ENCODE data around the gene SDHAF1.

Gene SDHAF1

DNA sequence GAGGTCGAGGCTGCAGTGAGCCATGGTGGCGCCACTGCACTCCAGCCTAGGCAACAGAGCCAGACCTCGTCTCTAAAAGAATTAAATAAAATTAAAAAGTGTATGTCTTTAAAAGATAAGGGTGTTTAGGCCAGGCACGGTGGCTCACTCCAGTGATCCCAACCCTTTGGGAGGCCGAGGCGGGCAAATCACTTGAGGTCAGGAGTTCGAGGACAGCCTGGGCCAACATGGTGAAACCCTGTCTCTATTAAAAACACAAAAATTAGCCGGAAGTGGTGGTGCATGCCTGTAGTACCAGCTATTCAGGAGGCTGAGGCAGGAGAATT, 7.5 kb upstream of the SDHAF1 start:
- DNase-seq = no peak

DNA sequence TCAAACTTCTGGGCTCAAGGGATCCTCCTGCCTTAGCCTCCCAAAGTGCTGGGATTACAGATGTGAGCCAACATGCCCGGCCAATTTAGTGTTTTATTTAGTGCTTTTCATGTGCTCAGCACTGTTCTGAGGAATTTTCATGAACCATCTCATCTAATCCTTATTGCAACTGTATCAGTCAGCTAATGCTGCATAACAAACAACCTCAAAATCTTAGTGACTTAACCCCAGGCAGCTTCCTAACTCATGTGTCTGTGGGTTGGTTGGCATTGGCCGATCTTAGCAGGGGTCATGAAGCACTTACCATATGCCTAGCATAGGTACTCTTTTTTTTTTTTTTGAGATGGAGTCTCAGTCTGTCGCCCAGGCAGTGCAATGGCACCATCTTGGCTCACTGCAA, 6.2 kb upstream of the SDHAF1 start:
- no peak for DNase-seq

DNA sequence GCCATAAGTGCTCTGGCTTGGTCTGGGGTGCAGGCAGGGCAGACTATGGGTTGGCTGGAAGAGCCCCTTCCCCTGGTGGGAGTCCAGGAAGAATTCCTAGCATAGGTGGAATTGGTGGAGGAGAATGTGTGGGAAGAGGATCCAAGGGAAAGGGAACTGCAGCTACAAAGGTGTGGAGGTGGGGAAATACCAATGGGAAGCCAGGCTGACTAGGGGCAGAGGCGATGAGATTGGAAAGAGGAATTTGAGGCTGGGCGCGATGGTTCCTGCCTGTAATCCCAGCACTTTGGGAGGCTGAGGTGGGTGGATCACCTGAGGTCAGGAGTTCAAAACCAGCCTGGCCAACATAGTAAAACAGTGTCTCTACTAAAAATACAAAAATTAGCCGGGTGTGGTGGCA, 4.8 kb upstream of the SDHAF1 start:
- DNase-seq = no peak

DNA sequence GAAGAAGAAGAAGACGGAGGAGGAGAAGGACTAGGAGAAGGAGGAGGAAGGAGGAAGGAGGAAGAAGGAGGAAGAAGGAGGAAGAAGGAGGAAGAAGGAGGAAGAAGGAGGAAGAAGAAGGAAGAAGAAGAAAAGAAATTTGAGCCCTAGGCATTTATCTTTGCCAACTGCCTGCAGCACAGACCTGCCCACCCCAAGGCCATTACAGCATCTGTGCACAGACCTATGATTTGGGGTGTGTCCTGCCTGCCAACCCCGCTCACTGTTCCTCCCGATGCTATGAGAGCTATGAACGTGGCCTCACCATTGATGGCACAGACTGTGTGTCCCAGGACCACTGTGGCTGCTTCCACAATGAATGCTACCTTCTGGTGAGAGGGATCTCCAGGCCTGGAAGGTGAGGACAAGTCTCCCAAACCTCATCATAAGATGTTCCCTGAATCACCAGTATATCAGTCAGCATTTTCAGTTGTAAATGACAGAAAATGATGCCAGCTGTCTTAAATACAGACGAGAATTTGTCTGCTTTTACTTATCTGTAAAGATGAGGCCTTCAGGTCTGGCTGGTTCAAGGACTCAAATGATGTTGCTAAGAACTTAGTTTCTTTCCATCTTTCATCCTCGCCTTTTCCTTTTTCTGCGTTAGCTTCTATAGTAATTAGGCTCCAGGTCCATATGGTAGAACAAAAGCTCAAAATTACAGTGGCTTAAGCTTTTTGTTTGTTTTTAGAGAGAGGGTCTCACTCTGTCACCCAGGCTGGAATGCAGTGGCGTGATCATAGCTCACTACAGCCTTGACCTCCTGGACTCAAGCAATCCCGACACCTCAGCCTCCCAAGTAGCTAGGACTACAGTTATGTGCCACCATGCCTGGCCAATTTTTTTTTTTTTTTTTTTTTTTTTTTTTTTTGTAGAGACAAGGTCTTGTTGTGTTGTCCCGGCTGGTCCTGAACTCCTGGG, 3.9 kb upstream of the SDHAF1 start:
- no peak for DNase-seq

DNA sequence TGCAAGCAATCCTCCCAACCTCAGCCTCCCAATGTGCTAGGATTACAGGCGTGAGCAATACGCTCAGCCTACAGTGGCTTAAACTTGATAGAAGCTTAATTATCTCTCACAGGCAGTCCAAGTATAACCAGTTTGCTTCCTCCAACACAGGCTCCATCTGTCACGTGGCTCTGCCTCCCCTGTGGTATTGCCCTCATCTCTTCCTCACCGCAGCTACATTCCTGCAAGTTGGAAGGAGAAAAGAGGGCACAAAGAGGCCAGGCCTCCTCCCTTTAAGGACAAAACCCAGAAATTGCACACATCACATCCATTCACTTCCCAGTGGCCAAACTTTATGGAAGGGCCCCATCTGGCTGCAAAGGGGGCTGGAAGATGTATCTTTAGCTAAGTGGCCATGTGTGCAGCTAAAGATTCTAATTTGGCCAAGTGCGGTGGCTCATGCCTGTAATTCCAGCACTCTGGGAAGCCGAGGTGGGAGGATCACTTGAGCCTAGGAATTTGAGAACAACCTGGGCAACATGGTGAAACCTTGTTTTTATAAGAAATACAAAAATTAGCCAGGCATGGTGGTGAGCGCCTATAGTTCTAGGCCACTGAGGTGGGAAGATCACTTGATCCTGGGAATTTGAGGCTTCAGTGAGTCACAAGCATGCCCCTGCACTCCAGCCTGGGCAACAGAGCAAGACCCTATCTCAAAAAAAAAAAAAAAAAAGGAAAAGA, 3.1 kb upstream of the SDHAF1 start:
- DNase-seq = no peak

DNA sequence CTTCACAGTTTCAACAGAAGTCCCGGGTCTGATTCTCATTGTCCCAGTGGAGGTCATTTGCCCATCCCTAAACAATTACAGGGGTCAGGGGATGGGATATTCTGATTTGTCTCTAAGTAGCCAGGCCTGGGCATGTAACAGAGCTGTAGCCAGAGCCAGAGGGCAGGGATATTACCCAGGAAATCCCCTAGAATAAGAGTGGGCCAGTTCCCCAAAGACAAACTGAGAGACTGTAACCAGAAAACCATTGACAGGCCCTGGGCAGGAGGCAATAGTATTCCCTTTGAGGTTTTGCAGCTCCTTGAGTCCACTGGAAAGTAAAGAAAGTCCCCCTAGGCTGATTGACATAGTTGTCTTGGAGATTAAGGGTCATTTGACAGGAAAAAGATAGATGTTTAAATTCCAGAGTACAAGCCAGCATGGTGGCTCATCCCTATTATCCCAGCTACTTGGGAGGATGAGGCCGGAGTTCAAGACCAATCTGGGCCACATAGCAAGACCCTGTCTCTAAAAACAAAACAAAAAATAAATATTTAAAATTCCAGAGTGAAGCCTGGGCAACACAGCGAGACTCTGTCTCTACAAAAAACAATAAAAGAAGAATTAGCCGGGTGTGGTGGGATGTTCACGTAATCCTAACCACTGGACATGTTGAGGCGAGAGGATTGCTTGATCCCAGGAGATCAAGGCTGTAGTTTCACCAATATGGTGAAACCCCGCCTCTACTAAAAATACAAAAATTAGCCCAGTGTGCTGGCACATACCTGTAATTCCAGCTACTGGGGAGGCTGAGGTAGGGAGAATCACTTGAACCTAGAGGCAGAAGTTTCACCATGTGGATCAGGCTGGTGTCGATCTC, 1.9 kb upstream of the SDHAF1 start:
- no peak for DNase-seq

DNA sequence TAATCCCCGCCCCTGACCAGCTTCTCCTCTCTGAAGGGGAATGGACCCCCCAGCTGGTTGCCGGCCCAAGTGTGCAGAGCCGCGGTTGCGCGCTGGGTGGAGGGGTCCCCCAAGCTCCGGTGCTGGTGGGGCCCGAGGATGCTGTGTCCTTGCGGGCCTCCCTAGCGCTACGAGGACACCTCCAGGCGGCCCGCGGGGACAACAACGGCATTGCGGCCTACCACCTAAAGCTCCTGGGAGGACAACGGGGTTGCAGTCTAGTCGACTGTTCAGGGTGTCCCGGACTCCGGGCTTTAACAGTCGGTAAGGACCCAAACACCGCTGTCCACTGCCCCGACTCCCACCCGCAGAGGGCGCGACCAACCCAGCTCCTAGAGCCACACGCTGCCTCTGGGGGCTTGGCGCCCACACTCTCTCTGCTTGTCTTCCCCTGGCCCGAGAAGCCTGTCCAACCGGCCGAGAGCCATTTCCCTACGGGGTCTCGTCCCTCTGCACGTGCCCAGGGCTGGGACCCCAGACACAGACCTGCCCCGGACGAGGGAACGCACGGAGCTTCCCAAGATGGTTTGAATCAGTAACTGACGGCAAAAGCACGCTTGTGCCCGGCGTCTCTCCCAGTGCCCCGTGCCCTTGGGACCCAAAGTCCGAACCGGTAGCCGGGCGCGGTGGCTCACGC, 927 bp upstream of the SDHAF1 start:
- DNase-seq = no peak

DNA sequence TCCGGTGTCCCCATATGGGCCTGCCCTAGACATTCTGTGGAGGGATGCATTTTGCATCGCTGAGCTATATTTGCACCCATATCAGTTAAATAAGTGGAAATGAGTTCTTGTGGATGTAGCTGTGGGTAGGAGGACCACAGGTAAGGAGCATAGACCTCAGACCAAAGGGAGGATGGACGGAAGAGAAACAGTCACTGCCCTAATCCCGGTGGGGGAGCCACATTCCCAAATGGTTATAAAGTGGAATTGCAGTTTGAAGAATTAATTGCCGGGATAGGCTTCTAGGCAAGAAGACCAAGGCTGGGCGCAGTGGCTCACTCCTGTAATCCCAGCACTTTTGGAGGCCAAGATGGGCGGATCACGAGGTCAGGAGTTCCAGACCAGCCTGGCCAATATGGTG, 1.8 kb downstream of the SDHAF1 start:
- no peak for DNase-seq

DNA sequence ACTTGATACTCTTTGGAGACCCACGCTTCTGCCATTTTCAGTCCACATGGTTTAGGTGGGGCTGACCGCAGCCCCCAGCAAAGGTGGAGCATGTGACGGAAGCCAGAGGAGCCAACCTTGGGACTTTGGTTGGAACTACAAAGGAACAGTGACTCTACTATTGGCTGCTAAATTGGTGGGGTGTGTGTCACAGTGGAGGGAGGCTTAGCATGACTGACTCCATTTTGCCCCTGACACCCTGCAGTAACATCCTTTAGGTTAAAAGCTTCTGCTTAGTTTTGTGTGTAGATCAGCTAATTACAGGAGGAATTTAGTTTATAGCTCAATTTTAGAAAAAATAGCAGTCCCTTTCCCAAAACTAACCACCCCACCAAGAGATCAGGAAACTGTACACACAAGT, 6.6 kb downstream of the SDHAF1 start:
- no peak for DNase-seq

DNA sequence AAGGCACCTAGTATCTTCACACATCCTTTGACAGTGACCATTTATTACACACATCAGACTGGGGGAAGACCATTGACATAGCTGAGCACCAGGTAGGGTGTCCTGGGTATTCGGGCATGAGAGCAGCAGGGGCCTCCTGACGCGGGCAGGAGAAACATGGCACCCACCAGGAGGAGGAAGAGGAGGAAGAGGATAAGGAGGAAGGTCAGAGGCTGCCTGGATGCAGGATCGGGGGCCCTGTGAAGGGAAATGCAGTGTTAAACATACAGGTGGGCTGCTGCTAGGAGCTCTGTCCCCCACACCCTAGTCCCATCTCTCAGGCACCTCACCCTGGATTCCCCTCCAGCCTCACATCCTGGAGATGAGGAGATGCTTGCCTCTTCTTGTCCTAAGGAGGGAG, 8.3 kb downstream of the SDHAF1 start:
- DNase-seq = no peak

DNA sequence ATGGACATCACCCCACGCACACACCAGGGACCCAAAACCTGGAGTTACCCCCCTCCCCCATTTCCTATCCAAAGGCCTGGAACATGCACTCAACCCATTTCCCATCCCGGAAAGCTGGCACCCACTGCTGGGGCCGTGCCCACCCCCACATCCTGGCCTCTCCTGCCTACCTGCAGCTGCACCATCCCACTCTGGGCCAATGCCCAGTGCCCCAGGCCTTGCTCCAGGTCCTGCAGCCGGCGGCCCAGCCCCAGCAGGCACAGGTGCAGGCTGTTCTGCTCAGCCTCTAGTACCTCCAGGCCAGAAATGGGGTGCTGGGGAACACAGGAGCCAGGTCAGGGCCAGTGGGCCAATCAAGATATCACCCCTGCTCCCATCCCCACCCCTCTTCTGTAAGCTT, 12.0 kb downstream of the SDHAF1 start:
- DNase-seq = no peak

DNA sequence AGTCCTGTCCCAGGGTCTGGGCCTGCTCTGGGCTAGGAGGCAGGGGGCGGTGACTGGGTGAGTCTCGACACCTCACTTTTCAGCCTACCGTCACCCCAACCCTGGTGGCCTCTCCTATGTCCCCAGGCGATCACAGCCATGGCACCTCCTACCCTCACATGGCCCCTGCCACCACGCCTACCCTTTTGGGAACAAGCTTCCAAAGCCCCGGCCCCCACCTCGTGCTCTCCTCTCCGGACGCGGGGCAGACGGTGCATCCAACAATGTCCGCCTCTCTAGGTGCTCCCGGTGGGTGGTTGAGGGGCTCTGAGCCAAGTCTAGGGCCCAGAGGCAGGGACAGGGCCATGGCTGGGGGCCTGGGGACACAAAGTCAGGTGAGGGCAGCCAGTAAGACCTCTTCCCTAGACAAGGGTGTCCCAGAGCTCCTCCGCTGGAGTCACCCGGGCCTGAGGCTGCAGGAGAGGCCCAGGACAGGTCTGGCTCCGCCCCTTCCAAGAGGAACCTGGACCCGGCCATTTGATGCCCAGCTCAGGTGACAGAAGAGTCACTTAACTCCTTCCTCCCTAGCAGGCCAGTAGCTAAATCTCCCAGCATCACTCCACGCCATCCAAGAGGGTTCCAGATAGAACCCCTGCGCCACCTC, 13.5 kb downstream of the SDHAF1 start, which contains the start of gene SYNE4:
Gene SYNE4 (minus strand): TSS at position 478 of the 643 bp plus-strand sequence. CDS start 132 bp downstream, at position 346.
- peak; percentile 69 for DNase-seq

DNA sequence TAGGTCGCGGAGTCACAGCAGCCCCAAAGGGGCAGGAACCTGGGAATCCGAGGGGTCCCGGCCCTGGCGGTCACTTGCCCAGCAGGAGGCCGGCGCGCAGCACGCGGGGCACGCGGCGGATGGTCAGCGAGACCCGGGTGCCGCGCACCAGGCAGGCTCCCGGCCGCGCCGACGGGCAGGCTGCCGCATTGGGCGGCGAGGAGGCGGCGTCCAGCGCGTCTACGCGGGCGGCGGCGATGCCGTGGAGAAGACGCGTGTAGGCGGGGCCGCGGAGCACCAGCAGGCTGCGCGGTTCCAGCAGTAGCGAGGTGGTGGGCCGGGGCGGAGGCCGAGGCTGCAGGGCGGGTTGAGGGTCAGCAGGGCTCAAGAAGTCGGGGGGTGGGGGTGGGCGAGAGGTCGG, 14.2 kb downstream of the SDHAF1 start:
- peak; percentile 80 for DNase-seq

DNA sequence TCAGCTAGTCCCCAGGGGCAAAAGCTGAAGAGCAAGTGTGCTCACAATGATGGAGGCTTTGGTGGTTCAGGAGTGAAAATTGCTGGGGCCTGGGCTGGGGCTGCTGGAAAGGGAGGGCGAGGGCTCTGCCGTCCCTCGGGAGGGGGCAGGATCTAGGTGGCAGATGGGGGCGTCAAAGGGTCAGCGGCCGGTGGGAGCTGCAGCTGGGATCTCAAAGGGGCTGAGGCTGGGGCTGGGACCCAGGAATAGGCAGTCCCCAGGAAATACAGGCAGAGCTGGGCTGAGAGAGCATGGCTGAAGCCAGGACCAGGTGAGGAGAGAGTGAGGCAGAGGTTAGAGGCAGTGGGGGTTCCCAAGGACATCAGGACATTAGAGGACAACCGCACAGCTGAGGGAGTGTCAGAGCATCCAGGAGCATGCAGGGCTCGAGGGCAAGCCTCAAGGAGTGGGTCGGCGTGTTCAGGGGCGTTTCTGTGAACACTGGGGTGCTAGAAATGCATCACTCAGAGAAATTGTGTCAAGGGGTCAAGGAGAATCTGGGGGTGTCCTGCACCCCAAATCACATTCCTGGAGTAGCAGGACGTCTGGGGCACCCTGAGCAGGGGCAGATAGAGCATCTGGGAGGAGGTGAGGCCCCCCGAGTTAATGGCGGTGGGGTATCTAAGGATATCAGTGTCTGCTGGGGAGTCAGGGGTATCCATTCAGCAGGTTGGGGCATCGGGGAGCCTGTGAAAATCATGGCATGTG, 14.8 kb downstream of the SDHAF1 start:
- peak; percentile 41 for DNase-seq

DNA sequence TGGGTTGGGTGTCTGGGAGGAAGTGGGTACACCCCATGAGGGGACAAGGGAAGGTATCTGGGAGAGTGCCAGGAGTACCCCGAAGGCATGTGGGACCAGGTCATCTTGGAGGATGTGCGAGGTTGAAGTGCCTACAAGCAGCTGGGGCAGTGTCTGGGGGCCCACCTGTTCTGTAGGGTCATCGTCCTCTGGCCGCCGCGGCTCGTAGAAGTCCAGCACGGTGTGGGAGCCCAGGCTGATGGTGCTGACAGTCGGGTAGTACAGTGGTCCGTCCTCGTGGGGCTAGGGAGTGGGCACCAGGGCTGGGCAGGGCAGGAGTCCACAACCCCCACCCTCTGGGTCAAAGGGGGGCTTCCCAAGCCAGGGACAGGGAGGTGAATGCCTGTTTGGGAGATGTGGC, 15.4 kb downstream of the SDHAF1 start:
- DNase-seq = no peak

DNA sequence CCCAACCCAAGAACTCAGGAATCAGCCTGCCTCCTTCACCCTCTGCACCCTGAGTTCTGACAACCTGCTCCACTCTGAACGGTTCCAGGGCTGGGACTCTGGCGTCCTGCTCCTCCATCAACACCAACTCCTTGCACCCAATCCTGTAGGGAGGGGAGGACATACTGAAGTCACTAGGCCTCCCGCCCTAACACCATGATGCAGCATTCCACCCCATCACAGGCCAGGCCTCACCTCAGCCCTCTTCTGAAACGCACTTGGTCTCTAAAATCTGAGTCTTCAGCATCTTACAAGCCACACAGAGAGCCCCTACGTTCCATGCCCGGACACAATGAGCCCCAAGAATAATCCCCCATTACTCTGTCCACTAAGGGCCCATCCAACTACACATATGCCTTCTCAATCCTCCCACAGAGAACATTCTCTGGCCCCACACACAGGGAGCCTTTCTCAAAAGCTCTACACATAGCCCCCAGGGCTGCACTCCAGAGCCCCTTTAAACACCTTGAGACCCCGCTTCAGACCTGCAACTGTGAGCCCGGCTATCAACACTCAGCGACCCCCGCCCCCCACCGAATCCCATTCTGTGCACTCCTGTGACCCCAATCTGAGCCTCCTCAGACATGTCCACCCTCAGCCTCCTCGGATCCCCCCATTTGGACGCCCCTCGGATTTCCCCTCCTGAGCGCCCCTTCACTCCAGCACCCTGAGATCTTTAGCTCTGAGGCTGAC, 18.5 kb downstream of the SDHAF1 start:
- DNase-seq = no peak

DNA sequence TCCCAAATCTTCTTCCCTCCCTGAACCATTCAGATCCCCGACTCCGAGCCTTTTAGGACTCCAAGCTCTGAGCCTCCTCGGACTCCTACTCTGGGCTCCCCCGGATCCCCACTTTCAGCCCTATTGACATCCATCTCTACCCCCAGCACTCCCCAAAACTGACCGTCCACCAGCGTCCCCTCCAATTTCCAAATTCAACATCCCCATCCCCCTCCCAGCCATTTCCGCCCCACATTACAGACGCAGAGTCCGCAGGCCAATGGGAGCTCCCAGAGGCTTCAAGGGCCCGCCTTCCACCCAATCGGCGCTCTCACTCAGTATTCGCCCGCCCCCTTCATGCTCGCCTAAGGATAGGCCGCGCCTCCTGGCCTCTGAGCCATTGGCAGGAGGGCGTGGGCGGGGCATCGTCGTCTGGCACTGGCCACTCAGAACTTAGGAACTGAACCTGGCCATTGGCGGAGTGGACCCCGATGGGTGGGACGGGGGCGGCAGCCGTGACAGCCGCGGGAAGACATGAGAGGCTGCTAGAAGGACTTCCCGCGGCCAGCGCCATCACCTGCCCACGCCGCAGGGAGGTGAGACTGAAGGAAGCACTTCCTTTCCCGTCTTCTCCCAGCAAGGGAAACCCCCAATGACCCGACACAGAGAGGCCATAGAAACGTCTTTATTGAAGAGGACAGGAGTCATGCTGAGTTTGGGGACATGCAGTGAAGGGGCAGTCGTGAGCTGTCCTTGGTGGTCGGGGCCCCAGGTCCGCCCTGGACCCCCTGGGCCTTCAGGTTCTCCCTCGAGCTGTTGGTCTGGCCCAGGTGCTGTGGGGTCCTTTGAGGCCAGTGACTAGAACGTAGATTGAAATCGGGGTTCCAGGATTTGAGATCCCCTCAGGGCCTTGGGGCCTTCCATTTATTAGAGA, 19.3 kb downstream of the SDHAF1 start, which contains the start of gene ALKBH6:
Gene ALKBH6 (minus strand): TSS at position 202 of the 913 bp plus-strand sequence. CDS start 816 bp downstream, outside the sequence.
- DNase-seq = peak; percentile 100

DNA sequence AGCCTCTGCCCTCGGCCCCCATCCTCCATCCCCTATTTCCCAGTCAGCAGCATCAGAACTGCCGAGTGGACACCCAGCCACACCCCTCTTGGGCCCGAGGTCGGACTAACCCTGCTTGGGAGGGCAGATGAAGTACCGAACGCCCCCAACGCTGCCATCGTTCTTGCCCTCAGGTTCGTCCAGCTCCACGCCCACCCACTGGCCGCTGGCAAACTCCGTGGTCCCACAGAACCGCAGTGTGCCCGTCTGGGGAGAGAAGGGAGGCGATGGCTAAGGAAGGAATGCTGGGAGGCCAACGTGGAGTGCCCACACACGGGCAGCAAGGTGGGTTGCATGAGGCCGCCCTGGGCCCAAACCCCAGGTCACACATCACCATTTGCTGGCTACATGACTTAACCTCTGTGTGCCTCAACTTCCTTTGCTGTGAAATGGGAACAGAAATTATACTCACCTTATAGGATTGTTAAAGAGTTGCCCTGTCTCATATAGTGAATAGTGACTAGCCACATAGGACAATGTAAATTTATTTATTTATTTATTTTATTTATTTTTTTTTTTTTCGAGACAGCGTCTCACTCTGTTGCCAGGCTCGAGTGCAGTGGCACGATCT, 24.2 kb downstream of the SDHAF1 start:
- DNase-seq = no peak

DNA sequence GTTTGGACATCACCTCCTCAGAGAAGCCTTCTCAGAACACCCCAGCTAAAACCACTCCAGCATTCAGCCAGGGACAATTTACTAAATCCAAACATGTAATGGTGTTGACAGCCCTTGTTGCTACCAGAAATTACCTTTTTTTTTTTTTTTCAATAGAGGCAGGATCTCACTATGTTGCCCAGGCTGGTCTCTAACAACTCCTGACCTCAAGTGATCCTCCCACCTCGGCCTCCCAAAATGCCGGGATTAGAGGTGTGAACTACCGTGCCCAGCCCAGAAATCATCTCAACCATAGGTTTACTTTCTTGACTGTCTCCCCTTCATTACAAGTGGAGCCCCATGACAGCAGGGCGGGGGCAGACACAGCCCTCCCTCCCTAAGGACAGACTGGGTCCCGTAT, 28.4 kb downstream of the SDHAF1 start:
- DNase-seq = no peak
